ENCODE results near the gene PLXND1. TPM values are rescaled to one million over a fixed set of nuclear protein-coding genes. Genes with fewer than 3 reads are reported as not detected.

The PLXND1 gene
- total RNA-seq, 4 donors from 2014 or later, result 24.0 to 42.6 (median 30.3) TPM

DNA sequence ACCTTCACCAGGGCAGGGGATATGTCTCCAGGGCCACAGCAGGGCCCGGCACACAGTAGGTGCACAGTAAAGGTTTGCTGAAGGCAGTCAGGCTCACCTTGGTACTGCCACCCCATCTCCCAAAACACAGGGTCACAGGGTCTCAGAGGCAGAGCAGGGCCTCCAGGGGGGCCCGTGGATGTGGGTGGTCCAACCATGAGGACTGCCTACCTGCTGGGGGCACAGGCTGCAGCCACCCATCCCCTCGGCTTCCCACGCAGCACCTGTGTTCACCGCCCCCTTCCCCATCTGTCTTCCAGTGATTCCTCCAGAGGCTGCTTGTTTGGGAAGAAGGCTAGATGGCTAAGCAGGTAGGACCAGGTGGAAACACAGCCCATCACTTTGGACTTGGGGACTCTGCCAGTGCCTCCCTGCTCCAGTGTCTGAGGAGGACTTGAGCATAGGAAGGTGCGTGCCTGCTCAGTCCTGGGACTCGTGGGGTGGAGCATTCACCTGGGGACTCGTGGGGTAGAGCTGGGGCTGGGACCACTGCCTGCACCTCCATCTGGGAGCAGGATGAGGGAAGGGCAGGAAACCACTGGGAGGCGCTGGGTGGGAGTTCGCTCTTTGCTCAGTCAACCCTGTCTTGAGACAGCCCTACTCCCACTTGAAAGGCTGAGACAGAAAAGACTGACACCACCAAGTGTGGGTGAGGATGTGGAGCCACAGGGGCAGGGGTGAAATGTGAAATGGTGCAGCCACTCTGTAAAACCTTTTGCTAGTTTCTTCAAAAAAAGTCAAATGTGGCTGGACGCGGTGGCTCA, 18.8 kb upstream of the PLXND1 start:
- 83 to 85% methylated on average over 11 to 12 of the region's 12 CpGs for WGBS, 2 donors
- intact Hi-C loops (cut with DNase I; ENCODE audit: low total_unique reads), result loop anchor here (5.0 to 10.0 kb wide), 3 partner anchors 130 to 310 kb away; no protein-coding TSS in a partner anchor

DNA sequence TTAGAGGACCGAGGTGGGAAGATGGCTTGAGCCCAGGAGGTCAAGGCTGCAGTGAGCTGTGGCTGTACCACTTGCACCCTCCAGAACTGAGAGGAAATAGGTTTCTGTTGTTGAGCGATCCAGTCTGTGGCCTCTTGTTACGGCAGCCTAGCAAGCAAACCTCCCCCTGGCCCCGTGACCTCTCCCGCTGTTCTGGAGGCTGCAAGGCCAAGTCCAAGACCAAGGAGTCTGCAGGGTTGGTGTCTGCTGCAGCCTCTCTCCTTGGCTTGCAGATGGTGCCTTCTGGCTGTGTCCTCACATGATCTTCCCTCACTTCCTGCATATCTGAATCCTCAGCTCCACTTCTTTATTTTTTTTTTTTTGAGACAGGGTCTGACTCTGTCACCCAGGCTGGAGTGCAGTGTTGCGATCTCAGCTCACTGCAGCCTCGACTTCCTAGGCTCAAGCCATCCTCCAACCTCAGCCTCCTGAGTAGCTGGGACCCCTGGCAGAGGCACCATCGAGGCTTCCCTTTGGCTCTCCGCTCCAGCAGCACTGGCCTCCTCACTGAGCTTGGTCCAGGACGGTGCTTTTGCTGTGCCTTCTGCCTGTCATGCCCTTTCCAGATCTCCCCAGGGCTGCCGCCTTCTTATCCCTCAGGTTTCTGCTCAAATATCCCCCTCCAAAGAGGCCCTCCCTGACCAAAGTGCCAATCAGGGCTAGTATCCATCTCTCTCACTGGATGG, 18.0 kb upstream of the PLXND1 start:
- no peak for TF ChIP-seq POLR2A (IDR thresholded peaks at IDR 0.05)
- TF ChIP-seq, protein P1, sequence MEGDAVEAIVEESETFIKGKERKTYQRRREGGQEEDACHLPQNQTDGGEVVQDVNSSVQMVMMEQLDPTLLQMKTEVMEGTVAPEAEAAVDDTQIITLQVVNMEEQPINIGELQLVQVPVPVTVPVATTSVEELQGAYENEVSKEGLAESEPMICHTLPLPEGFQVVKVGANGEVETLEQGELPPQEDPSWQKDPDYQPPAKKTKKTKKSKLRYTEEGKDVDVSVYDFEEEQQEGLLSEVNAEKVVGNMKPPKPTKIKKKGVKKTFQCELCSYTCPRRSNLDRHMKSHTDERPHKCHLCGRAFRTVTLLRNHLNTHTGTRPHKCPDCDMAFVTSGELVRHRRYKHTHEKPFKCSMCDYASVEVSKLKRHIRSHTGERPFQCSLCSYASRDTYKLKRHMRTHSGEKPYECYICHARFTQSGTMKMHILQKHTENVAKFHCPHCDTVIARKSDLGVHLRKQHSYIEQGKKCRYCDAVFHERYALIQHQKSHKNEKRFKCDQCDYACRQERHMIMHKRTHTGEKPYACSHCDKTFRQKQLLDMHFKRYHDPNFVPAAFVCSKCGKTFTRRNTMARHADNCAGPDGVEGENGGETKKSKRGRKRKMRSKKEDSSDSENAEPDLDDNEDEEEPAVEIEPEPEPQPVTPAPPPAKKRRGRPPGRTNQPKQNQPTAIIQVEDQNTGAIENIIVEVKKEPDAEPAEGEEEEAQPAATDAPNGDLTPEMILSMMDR (IDR thresholded peaks at IDR 0.05), result no peak
- H3K4me3 ChIP-seq (ENCODE audit: low read depth, poor library complexity, severe bottlenecking), result no peak overlapping the region
- intact Hi-C loops (cut with DNase I; ENCODE audit: low total_unique reads), result loop anchor here (5.0 to 10.0 kb wide), 3 partner anchors 130 to 310 kb away; no protein-coding TSS in a partner anchor
- peak in 1 of 2 donors; percentile 87 for DNase-seq (ENCODE audit: low spot score in 2 of 2)
- 72 to 78% methylated on average over 10 to 11 of the region's 11 CpGs for WGBS, 2 donors

More for the DNA sequence above, 18.8 kb upstream of the PLXND1 start:
- TF ChIP-seq POLR2A (IDR thresholded peaks at IDR 0.05), result no peak
- TF ChIP-seq, protein P1 (IDR thresholded peaks at IDR 0.05), result no peak
- H3K4me3 ChIP-seq (ENCODE audit: low read depth, poor library complexity, severe bottlenecking), result no peak overlapping the region
- DNase-seq (ENCODE audit: low spot score in 2 of 2), result peak in 1 of 2 donors; percentile 84

DNA sequence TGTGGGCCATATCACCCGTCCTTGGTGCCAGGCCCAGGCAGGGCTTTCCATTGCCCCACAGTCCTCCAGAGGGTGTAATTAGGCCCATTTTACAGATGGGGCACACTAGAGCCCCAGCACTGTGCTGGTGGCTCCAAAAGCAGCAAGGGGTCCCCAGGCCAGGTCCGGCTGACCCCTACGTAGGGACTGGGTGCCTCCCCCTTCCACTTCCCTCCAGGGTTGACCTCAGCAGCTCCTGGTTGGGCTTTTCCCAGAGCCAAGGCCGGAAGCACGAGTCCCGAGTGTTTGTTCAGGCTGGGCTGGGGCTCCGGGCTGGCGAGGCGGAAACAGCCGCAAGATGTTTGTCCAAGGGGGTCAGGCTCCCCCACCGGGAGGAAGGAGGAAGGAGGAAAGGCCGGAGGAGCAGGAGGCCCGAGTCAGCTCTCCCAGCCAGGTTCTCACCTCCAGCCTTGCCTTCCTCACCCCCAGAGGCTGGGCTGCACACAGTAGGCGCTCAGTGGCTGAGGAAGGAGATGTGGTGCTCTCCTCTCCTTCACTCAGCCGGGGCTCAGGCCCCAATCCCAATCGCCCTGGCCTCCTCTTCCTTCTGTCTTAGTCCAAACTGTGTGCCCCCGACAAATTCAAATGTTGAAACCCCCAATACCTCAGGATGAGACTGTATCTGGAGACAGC, 17.1 kb upstream of the PLXND1 start:
- intact Hi-C loops (cut with DNase I; ENCODE audit: low total_unique reads), result loop anchor here (10.0 kb wide), 2 partner anchors 129 to 311 kb away; no protein-coding TSS in a partner anchor
- H3K4me3 ChIP-seq (ENCODE audit: low read depth, poor library complexity, severe bottlenecking), result no peak overlapping the region
- TF ChIP-seq, protein P1 (IDR thresholded peaks at IDR 0.05), result no peak
- TF ChIP-seq POLR2A (IDR thresholded peaks at IDR 0.05), result no peak
- WGBS, 2 donors, result 66 to 79% methylated on average over 13 to 17 of the region's 17 CpGs
- DNase-seq (ENCODE audit: low spot score in 2 of 2), result peak in 1 of 2 donors; percentile 93

DNA sequence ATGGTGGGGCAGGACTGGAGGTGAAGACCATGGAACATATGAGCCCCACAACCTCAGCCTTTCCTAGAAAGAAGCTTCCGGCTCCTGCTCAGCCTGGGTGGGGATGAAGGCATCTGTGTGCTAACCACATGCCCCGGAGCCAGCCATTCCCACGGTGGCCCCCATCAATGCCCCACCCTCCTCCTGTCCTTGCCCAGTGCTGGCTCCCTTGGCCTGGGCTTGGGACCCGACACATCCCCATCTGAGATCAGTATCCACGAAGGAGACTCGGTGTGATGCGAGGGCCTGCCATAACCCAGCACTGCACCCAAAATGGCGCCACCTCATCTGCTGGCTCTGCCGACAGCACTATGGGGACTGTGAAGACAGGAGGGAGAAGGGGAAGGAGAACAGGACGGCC, 16.5 kb upstream of the PLXND1 start:
- no peak overlapping the region for H3K4me3 ChIP-seq (ENCODE audit: low read depth, poor library complexity, severe bottlenecking)
- WGBS, 2 donors, result 71 to 97% methylated on average over 7 to 10 of the region's 10 CpGs
- intact Hi-C loops (cut with DNase I; ENCODE audit: low total_unique reads), result loop anchor here (10.0 kb wide), 2 partner anchors 128 to 312 kb away; no protein-coding TSS in a partner anchor
- TF ChIP-seq, protein P1 (IDR thresholded peaks at IDR 0.05), result no peak
- no peak for TF ChIP-seq POLR2A (IDR thresholded peaks at IDR 0.05)
- no peak for DNase-seq (ENCODE audit: low spot score in 2 of 2)

DNA sequence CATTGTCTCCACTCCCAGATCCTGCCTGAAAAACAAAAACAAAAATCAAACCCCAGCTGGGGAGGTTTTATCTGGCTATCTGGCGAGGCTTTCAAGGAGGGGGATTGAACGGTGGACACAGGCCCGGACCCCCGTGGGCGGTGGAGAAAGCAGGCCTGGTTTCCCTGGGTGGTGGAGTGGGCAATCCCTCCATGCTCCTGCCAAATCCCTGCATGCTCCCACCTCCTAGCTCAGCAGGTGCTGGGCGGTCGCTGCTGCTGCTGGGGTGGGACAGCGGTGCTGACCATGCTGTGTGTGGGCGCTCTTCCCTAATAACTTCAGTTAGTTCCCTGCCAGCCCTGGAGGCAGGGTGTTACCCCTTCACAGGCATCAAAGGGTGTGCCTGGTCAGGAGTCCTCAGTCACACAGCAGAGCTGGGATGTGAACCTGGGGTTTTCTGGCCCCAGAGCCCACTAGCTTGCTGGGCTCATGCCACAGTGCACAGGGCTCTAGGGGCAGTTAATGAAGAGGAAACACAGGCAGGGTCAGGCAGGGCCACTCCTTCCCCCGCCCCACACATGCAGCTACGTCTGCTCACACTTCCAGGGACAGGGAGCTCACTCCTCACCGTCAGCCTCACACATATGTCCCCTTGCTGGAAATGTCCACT, 15.9 kb upstream of the PLXND1 start:
- TF ChIP-seq, protein P1 (IDR thresholded peaks at IDR 0.05), result no peak
- TF ChIP-seq POLR2A (IDR thresholded peaks at IDR 0.05), result no peak
- intact Hi-C loops (cut with DNase I; ENCODE audit: low total_unique reads), result loop anchor here (10.0 kb wide), 2 partner anchors 128 to 312 kb away; no protein-coding TSS in a partner anchor
- DNase-seq (ENCODE audit: low spot score in 2 of 2), result no peak
- WGBS, 2 donors, result 61 to 67% methylated on average over 12 of the region's 12 CpGs
- H3K4me3 ChIP-seq (ENCODE audit: low read depth, poor library complexity, severe bottlenecking), result no peak overlapping the region

Measured in lower leg skin (tissue), 4 donors.